ENCODE data around the gene RRAS.

DNA sequence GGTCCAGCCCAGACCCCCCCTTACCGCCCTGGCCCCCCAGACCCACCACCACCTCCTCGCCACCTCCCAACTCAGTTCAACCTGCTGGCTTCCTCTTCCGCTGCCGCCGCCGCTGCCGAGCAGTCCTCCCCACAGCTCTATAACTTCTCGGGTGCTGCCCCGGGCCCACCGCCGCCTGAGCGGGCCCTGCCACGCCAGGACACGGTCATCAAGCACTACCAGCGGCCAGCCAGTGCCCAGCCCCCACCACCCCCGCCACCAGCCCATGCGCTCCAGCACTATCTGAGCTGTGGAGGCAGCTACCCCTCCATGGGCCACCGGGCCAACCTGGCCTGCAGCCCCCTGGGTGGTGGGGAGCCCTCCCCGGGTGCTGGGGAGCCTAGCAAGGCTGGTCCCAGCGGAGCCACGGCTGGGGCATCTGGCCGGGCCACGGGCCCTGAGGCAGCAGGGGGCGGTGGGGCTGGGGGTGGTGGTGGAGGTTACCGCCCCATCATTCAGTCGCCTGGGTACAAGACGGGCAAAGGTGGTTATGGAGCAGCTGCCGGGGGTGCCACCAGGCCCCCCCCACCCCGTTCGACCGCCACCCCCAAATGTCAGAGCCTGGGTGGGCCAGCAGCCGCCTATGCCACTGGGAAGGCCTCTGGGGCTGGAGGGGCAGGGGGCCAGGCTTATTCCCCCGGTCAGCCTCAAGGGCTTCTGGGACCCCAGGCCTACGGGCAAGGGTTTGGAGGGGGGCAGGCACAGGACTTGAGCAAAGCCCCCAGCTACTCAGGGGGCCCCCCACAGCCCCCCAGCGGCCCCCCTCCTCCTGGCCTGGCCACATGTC is 44.7 kb downstream of the RRAS start:
- TF ChIP-seq, protein P1, sequence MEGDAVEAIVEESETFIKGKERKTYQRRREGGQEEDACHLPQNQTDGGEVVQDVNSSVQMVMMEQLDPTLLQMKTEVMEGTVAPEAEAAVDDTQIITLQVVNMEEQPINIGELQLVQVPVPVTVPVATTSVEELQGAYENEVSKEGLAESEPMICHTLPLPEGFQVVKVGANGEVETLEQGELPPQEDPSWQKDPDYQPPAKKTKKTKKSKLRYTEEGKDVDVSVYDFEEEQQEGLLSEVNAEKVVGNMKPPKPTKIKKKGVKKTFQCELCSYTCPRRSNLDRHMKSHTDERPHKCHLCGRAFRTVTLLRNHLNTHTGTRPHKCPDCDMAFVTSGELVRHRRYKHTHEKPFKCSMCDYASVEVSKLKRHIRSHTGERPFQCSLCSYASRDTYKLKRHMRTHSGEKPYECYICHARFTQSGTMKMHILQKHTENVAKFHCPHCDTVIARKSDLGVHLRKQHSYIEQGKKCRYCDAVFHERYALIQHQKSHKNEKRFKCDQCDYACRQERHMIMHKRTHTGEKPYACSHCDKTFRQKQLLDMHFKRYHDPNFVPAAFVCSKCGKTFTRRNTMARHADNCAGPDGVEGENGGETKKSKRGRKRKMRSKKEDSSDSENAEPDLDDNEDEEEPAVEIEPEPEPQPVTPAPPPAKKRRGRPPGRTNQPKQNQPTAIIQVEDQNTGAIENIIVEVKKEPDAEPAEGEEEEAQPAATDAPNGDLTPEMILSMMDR (IDR thresholded peaks at IDR 0.05), result no peak
- no peak for TF ChIP-seq POLR2A (IDR thresholded peaks at IDR 0.05)

Measured in adrenal gland (tissue), 5 donors.